ENCODE results near the gene MOB1A. TPM values are rescaled to one million over a fixed set of nuclear protein-coding genes. Genes with fewer than 3 reads are reported as not detected.

The MOB1A gene
- total RNA-seq, 2 experiments from 2014 or later = 110 to 144 TPM

DNA sequence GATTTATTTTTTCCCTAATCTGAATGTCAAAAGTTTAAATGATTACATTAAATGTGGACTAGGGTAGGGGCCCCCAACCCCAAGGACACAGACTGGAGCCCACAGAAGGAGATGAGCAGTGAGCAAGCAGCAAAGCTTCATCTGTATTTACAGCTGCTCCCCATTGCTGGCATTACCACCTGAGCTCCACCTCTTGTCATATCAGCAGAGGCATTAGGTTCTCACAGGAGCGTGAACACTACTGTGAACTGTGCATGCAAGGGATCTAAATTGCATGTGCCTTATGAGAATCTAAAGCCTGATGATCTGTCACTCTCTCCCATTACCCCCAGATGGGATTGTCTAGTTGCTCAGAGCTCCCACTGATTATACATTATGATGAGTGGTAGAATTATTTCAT, 3.8 kb downstream of the MOB1A start:
- H3K4me1 ChIP-seq (ENCODE audit: insufficient read depth, low read length, poor library complexity, severe bottlenecking) = peaks cover 45% of the 10 kb centered on the region
- no peak overlapping the region for H2AFZ ChIP-seq (ENCODE audit: low read length)
- H3K27ac ChIP-seq (ENCODE audit: low read depth, low read length, poor library complexity, severe bottlenecking) = no peak overlapping the region
- H3K79me2 ChIP-seq (ENCODE audit: insufficient read depth, low read depth, low read length) = peaks cover 87% of the 10 kb centered on the region
- peaks cover 75% of the 10 kb centered on the region for H3K36me3 ChIP-seq (ENCODE audit: insufficient read depth, low read length)
- no peaks in the 10 kb centered on the region for H3K9me2 ChIP-seq (ENCODE audit: insufficient read depth, low read length)
- peaks cover 16% of the 10 kb centered on the region; the same call in 1 of the 2 replicates for H3K9me3 ChIP-seq (ENCODE audit: low read length)
- POLR2A ChIA-PET = interaction anchor here (1.7 kb wide), 1 partner anchor 22 kb away, joined by 3 read pairs; no protein-coding TSS in a partner anchor
- intact Hi-C loops (cut with micrococcal nuclease; ENCODE audit: unreplicated experiment) = no loop called here
- CTCF ChIA-PET (ENCODE audit: unreplicated experiment) = no interaction called here
- peak overlapping the region; percentile 18 for H3K4me2 ChIP-seq (ENCODE audit: low read length)
- peaks cover 27% of the 10 kb centered on the region for H4K20me1 ChIP-seq (ENCODE audit: insufficient read depth, low read length)
- DNase-seq (ENCODE audit: low spot score) = peak; percentile 25
- BruUV-seq (replicated peaks) = no TSS peak
- TF ChIP-seq EZH2phosphoT487 (IDR thresholded peaks at IDR 0.05; ENCODE audit: borderline replicate concordance, low read depth, low read length) (no peak), CTCF (conservative IDR thresholded peaks at IDR 0.05; ENCODE audit: low read length) (no peak)
- peak overlapping the region; percentile 15 for H3K4me3 ChIP-seq (ENCODE audit: low read depth, low read length, poor library complexity, severe bottlenecking)

DNA sequence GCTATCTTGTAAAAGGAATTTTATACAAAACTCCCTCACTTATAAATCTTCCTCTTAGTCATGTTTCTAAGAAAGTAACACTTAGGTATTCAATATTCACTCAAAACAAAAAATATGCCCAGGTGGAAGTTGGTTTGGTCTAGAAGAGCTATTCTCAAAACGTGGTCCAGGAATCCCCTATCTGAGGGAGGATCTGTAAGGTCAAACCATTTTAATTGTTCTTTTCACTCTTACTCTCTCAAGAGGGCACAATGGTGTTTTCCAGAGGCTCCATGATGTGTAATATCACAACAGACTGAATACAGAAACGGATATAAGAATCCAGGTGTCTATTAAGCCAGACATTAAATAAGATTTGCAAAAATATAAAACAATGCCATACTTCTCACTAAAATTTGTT, 9.9 kb downstream of the MOB1A start:
- no TSS peak for BruUV-seq (replicated peaks)
- no peak for TF ChIP-seq CTCF (conservative IDR thresholded peaks at IDR 0.05; ENCODE audit: low read length)
- TF ChIP-seq EZH2phosphoT487 (IDR thresholded peaks at IDR 0.05; ENCODE audit: borderline replicate concordance, low read depth, low read length) = no peak
- Histone ChIP-seq H3K4me2 (ENCODE audit: low read length) (no peak overlapping the region), H3K27ac (ENCODE audit: low read depth, low read length, poor library complexity, severe bottlenecking) (no peak overlapping the region), H3K9me3 (ENCODE audit: low read length) (peaks cover 9% of the 10 kb centered on the region; the same call in 1 of the 2 replicates), H3K36me3 (ENCODE audit: insufficient read depth, low read length) (peaks cover 95% of the 10 kb centered on the region), H3K9me2 (ENCODE audit: insufficient read depth, low read length) (no peaks in the 10 kb centered on the region), H3K79me2 (ENCODE audit: insufficient read depth, low read depth, low read length) (peaks cover 94% of the 10 kb centered on the region), H4K20me1 (ENCODE audit: insufficient read depth, low read length) (0 out of 2 replicates have a peak, but pooled peaks cover 8% of the 10 kb centered on the region), H3K4me3 (ENCODE audit: low read depth, low read length, poor library complexity, severe bottlenecking) (no peak overlapping the region), H2AFZ (ENCODE audit: low read length) (no peak overlapping the region), H3K4me1 (ENCODE audit: insufficient read depth, low read length, poor library complexity, severe bottlenecking) (peaks cover 15% of the 10 kb centered on the region)
- intact Hi-C loops (cut with micrococcal nuclease; ENCODE audit: unreplicated experiment) = loop anchor here (5.0 kb wide), 1 partner anchor 44 kb away; no protein-coding TSS in a partner anchor
- DNase-seq (ENCODE audit: low spot score) = no peak
- CTCF ChIA-PET (ENCODE audit: unreplicated experiment) = no interaction called here
- POLR2A ChIA-PET = interaction anchor here (0.5 to 1.8 kb wide), 4 partner anchors 10 to 23 kb away, joined by 4 to 8 read pairs (median 4); partner anchors contain the start of gene MOB1A

DNA sequence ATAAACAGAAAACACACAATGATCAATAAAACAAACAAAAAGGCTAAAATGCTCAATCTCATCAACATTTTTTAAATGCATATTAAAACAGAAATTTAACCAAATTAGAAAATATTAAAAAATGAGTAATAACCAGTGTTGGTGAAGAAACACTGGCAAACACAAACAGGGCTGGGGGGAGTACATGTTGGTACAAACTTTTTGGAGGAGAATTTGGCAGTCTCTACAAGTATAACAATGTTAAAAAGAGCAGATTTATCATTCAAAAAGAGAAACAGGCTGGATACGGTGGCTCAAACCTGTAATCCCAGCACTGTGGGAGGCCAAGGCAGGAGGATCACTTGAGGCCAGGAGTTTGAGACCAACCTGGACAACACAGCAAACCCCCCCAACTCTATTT, 13.9 kb downstream of the MOB1A start:
- Histone ChIP-seq H3K4me2 (ENCODE audit: low read length) (no peak overlapping the region), H3K9me3 (ENCODE audit: low read length) (peaks cover 9% of the 10 kb centered on the region; the same call in 1 of the 2 replicates), H3K4me1 (ENCODE audit: insufficient read depth, low read length, poor library complexity, severe bottlenecking) (no peaks in the 10 kb centered on the region), H3K4me3 (ENCODE audit: low read depth, low read length, poor library complexity, severe bottlenecking) (no peak overlapping the region), H3K9me2 (ENCODE audit: insufficient read depth, low read length) (no peaks in the 10 kb centered on the region), H4K20me1 (ENCODE audit: insufficient read depth, low read length) (no peaks in the 10 kb centered on the region), H2AFZ (ENCODE audit: low read length) (no peak overlapping the region), H3K79me2 (ENCODE audit: insufficient read depth, low read depth, low read length) (peaks cover 79% of the 10 kb centered on the region), H3K36me3 (ENCODE audit: insufficient read depth, low read length) (peaks cover 100% of the 10 kb centered on the region), H3K27ac (ENCODE audit: low read depth, low read length, poor library complexity, severe bottlenecking) (no peak overlapping the region)
- BruUV-seq (replicated peaks) = no TSS peak
- ChIA-PET POLR2A (no interaction called here), CTCF (ENCODE audit: unreplicated experiment) (no interaction called here)
- TF ChIP-seq EZH2phosphoT487 (IDR thresholded peaks at IDR 0.05; ENCODE audit: borderline replicate concordance, low read depth, low read length) (no peak), CTCF (conservative IDR thresholded peaks at IDR 0.05; ENCODE audit: low read length) (no peak)
- intact Hi-C loops (cut with micrococcal nuclease; ENCODE audit: unreplicated experiment) = loop anchor here (5.0 kb wide), 1 partner anchor 48 kb away; no protein-coding TSS in a partner anchor
- DNase-seq (ENCODE audit: low spot score) = no peak

Data from OCI-LY7 (cell line).